ENCODE results near the gene CROCC2.

The CROCC2 gene

DNA sequence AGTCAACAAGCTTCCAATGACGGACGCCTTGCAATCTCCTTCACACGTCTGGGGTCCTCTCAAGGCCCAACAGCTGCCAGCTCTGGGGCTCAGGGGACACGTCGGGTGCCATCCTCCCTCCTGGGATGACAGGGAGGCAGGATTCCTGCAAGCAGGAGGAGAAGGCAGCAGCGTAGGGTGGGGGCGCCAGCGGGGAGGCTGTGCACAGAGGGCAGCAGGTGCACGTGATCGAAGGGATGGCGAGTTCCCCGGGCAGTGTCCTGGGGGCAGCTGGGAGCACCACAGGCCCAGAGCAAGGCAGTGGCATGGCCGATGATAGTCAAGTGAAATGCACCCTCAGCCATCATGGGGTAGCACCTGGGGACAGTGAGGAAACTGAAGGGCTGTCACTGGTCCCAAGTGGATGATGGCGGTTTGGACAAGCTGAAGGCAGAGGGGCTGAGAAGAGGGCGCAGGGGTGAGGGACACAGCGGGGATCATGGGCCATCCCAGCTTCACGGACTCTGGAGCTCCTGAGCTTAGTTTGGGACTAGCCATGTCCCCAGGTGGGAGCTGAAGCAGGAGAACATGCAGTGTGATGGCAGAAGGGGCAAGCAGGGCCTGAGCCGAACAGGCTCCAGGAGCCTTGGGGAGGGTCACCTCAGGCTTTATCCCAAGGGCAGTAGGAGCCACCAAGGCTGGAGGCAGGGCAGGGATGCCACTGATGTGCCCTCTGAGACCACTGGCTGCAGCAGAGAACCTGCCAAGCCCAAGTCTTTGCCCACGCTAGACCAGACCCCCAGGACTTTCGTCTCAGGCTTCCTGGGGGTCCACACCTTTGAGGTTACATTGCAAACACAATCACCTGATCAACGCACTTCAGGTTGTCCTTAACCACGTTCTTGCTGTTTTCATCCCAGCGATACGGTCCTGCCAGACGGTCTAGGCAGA, 76.0 kb downstream of the CROCC2 start:
- no peaks in the 10 kb centered on the region for H3K9me2 ChIP-seq (replicated peaks; ENCODE audit: insufficient read depth, low read length)
- H3K4me3 ChIP-seq (ENCODE audit: insufficient read depth, low read length, poor library complexity, severe bottlenecking), result no peak overlapping the region
- H3K27ac ChIP-seq (ENCODE audit: low read depth, low read length), result no peak overlapping the region
- TF ChIP-seq EZH2phosphoT487 (conservative IDR thresholded peaks at IDR 0.05; ENCODE audit: low read length), result no peak
- TF ChIP-seq, protein P1, sequence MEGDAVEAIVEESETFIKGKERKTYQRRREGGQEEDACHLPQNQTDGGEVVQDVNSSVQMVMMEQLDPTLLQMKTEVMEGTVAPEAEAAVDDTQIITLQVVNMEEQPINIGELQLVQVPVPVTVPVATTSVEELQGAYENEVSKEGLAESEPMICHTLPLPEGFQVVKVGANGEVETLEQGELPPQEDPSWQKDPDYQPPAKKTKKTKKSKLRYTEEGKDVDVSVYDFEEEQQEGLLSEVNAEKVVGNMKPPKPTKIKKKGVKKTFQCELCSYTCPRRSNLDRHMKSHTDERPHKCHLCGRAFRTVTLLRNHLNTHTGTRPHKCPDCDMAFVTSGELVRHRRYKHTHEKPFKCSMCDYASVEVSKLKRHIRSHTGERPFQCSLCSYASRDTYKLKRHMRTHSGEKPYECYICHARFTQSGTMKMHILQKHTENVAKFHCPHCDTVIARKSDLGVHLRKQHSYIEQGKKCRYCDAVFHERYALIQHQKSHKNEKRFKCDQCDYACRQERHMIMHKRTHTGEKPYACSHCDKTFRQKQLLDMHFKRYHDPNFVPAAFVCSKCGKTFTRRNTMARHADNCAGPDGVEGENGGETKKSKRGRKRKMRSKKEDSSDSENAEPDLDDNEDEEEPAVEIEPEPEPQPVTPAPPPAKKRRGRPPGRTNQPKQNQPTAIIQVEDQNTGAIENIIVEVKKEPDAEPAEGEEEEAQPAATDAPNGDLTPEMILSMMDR (IDR thresholded peaks at IDR 0.05; ENCODE audit: insufficient read depth, low read length, poor library complexity, severe bottlenecking), result no peak
- no peaks in the 10 kb centered on the region for H3F3A ChIP-seq (ENCODE audit: insufficient read depth)
- no peak overlapping the region for H3K9ac ChIP-seq (ENCODE audit: low read length)
- no peaks in the 10 kb centered on the region for H3K27me3 ChIP-seq (ENCODE audit: low read length)
- H3K9me3 ChIP-seq (ENCODE audit: insufficient read depth, low read length), result no peaks in the 10 kb centered on the region
- no peaks in the 10 kb centered on the region for H4K20me1 ChIP-seq (ENCODE audit: low read depth, low read length)
- no peak overlapping the region for H2AFZ ChIP-seq (ENCODE audit: low read depth, low read length, severe bottlenecking)
- no peak overlapping the region for H3K4me2 ChIP-seq (ENCODE audit: low read depth, low read length, poor library complexity, severe bottlenecking)
- no peaks in the 10 kb centered on the region for H3K79me2 ChIP-seq (ENCODE audit: insufficient read depth, low read length)
- H3K36me3 ChIP-seq (ENCODE audit: low read length), result no peaks in the 10 kb centered on the region

DNA sequence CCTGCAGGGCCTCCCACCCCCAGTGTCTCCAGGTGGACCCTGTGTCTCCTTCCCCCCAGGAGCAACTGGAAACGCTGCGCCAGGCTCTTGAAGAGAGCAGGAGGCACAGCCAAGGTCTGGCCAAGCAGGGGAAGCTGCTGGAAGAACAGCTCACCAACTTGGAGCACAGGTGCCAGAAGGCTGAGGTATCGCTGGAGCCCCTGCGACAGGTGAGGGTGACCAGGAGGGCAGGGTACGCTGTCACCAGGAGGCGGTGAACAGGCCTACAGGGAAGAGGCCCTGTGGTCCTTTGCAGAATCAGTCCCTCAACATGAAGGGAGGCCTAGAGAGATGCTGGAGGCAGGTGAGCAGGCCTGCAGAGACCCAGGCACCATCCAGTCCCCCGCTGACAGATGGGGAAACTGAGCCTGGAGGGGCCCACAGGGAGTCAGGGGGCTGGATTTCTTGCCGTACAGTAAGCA, 76.7 kb downstream of the CROCC2 start:
- Histone ChIP-seq H4K20me1 (ENCODE audit: low read depth, low read length) (no peaks in the 10 kb centered on the region), H3K4me2 (ENCODE audit: low read depth, low read length, poor library complexity, severe bottlenecking) (no peak overlapping the region), H3K27ac (ENCODE audit: low read depth, low read length) (no peak overlapping the region), H3K4me3 (ENCODE audit: insufficient read depth, low read length, poor library complexity, severe bottlenecking) (no peak overlapping the region), H3K79me2 (ENCODE audit: insufficient read depth, low read length) (no peaks in the 10 kb centered on the region), H3K27me3 (ENCODE audit: low read length) (no peaks in the 10 kb centered on the region), H3K9me2 (replicated peaks; ENCODE audit: insufficient read depth, low read length) (no peaks in the 10 kb centered on the region), H3K9me3 (ENCODE audit: insufficient read depth, low read length) (no peaks in the 10 kb centered on the region), H3K36me3 (ENCODE audit: low read length) (no peaks in the 10 kb centered on the region), H3F3A (ENCODE audit: insufficient read depth) (no peaks in the 10 kb centered on the region), H2AFZ (ENCODE audit: low read depth, low read length, severe bottlenecking) (no peak overlapping the region), H3K9ac (ENCODE audit: low read length) (no peak overlapping the region)
- no peak for TF ChIP-seq EZH2phosphoT487 (conservative IDR thresholded peaks at IDR 0.05; ENCODE audit: low read length)
- TF ChIP-seq, protein P1 (IDR thresholded peaks at IDR 0.05; ENCODE audit: insufficient read depth, low read length, poor library complexity, severe bottlenecking), result no peak

- Histone ChIP-seq H2AFZ (ENCODE audit: low read depth, low read length, severe bottlenecking) (no peak overlapping the region), H3K9me2 (replicated peaks; ENCODE audit: insufficient read depth, low read length) (no peaks in the 10 kb centered on the region), H3K4me3 (ENCODE audit: insufficient read depth, low read length, poor library complexity, severe bottlenecking) (no peak overlapping the region), H3K36me3 (ENCODE audit: low read length) (no peaks in the 10 kb centered on the region), H3K9ac (ENCODE audit: low read length) (no peak overlapping the region), H3K79me2 (ENCODE audit: insufficient read depth, low read length) (no peaks in the 10 kb centered on the region), H4K20me1 (ENCODE audit: low read depth, low read length) (no peaks in the 10 kb centered on the region), H3F3A (ENCODE audit: insufficient read depth) (no peaks in the 10 kb centered on the region), H3K9me3 (ENCODE audit: insufficient read depth, low read length) (no peaks in the 10 kb centered on the region), H3K4me2 (ENCODE audit: low read depth, low read length, poor library complexity, severe bottlenecking) (no peak overlapping the region), H3K27ac (ENCODE audit: low read depth, low read length) (no peak overlapping the region), H3K27me3 (ENCODE audit: low read length) (no peaks in the 10 kb centered on the region)
- TF ChIP-seq, protein P1 (IDR thresholded peaks at IDR 0.05; ENCODE audit: insufficient read depth, low read length, poor library complexity, severe bottlenecking), result peak; percentile 28
- no peak for TF ChIP-seq EZH2phosphoT487 (conservative IDR thresholded peaks at IDR 0.05; ENCODE audit: low read length)
Measured at GRCh38 chr2:240983361-240983995, 77.3 kb downstream of the CROCC2 start.
